ENCODE data around the gene TNPO1.
"Not testable (repeated sequence)": the region's sequence is repeated elsewhere in the genome, so short reads cannot be mapped to it uniquely, and the experiment has no call there.

The TNPO1 gene

GRCh38 chr5:72921886-72922285 lies 105.4 kb downstream of the TNPO1 start:
- Histone ChIP-seq H3K27me3 (ENCODE audit: control insufficient read depth, insufficient read depth, low read length) (no peaks in the 10 kb centered on the region), H3K36me3 (ENCODE audit: control insufficient read depth, insufficient read depth, low read length) (no peaks in the 10 kb centered on the region), H3K4me3 (ENCODE audit: low read length) (no peak overlapping the region), H3K9ac (ENCODE audit: low read length) (no peak overlapping the region), H3K27ac (ENCODE audit: low read depth, low read length) (no peak overlapping the region), H3K4me1 (ENCODE audit: control insufficient read depth, insufficient read depth, low read length) (peaks cover 3% of the 10 kb centered on the region)

GRCh38 chr5:72922422-72922821 lies 106.0 kb downstream of the TNPO1 start:
- Histone ChIP-seq H3K27ac (ENCODE audit: low read depth, low read length) (no peak overlapping the region), H3K27me3 (ENCODE audit: control insufficient read depth, insufficient read depth, low read length) (no peaks in the 10 kb centered on the region), H3K36me3 (ENCODE audit: control insufficient read depth, insufficient read depth, low read length) (no peaks in the 10 kb centered on the region), H3K4me3 (ENCODE audit: low read length) (no peak overlapping the region), H3K9ac (ENCODE audit: low read length) (no peak overlapping the region), H3K4me1 (ENCODE audit: control insufficient read depth, insufficient read depth, low read length) (peaks cover 3% of the 10 kb centered on the region)

GRCh38 chr5:72925336-72926010 lies 109.0 kb downstream of the TNPO1 start:
- no peak overlapping the region for H3K4me3 ChIP-seq (ENCODE audit: low read length)
- H3K36me3 ChIP-seq (ENCODE audit: control insufficient read depth, insufficient read depth, low read length), result no peaks in the 10 kb centered on the region
- peaks cover 3% of the 10 kb centered on the region for H3K4me1 ChIP-seq (ENCODE audit: control insufficient read depth, insufficient read depth, low read length)
- H3K9ac ChIP-seq (ENCODE audit: low read length), result no peak overlapping the region
- H3K27me3 ChIP-seq (ENCODE audit: control insufficient read depth, insufficient read depth, low read length), result no peaks in the 10 kb centered on the region
- H3K27ac ChIP-seq (ENCODE audit: low read depth, low read length), result no peak overlapping the region

GRCh38 chr5:72932686-72933085 lies 116.2 kb downstream of the TNPO1 start:
- H3K4me3 ChIP-seq (ENCODE audit: low read length); H3K27me3 ChIP-seq (ENCODE audit: control insufficient read depth, insufficient read depth, low read length): not testable (repeated sequence)

GRCh38 chr5:72934953-72935725 lies 118.7 kb downstream of the TNPO1 start:
- H3K9ac ChIP-seq (ENCODE audit: low read length); H3K27me3 ChIP-seq (ENCODE audit: control insufficient read depth, insufficient read depth, low read length); H3K27ac ChIP-seq (ENCODE audit: low read depth, low read length); H3K36me3 ChIP-seq (ENCODE audit: control insufficient read depth, insufficient read depth, low read length); H3K4me3 ChIP-seq (ENCODE audit: low read length): not testable (repeated sequence)
- peaks cover 20% of the 10 kb centered on the region for H3K4me1 ChIP-seq (ENCODE audit: control insufficient read depth, insufficient read depth, low read length)

More at GRCh38 chr5:72932686-72933085, 116.2 kb downstream of the TNPO1 start:
- peaks cover 13% of the 10 kb centered on the region for H3K4me1 ChIP-seq (ENCODE audit: control insufficient read depth, insufficient read depth, low read length)
- not testable (repeated sequence) for H3K9ac ChIP-seq (ENCODE audit: low read length); H3K27ac ChIP-seq (ENCODE audit: low read depth, low read length); H3K36me3 ChIP-seq (ENCODE audit: control insufficient read depth, insufficient read depth, low read length)

- Histone ChIP-seq H3K4me3 (ENCODE audit: low read length) (no peak overlapping the region), H3K9ac (ENCODE audit: low read length) (no peak overlapping the region), H3K27ac (ENCODE audit: low read depth, low read length) (peak overlapping the region; percentile 75), H3K36me3 (ENCODE audit: control insufficient read depth, insufficient read depth, low read length) (no peaks in the 10 kb centered on the region), H3K4me1 (ENCODE audit: control insufficient read depth, insufficient read depth, low read length) (peaks cover 20% of the 10 kb centered on the region), H3K27me3 (ENCODE audit: control insufficient read depth, insufficient read depth, low read length) (no peaks in the 10 kb centered on the region)
Measured at GRCh38 chr5:72936893-72937292, 120.4 kb downstream of the TNPO1 start.

GRCh38 chr5:72937517-72938061 lies 121.1 kb downstream of the TNPO1 start:
- Histone ChIP-seq H3K27me3 (ENCODE audit: control insufficient read depth, insufficient read depth, low read length) (no peaks in the 10 kb centered on the region), H3K4me1 (ENCODE audit: control insufficient read depth, insufficient read depth, low read length) (peaks cover 20% of the 10 kb centered on the region), H3K4me3 (ENCODE audit: low read length) (peak overlapping the region; percentile 3), H3K36me3 (ENCODE audit: control insufficient read depth, insufficient read depth, low read length) (no peaks in the 10 kb centered on the region), H3K9ac (ENCODE audit: low read length) (no peak overlapping the region), H3K27ac (ENCODE audit: low read depth, low read length) (peak overlapping the region; percentile 75)

GRCh38 chr5:72938206-72938605 lies 121.7 kb downstream of the TNPO1 start:
- H3K36me3 ChIP-seq (ENCODE audit: control insufficient read depth, insufficient read depth, low read length), result no peaks in the 10 kb centered on the region
- no peak overlapping the region for H3K9ac ChIP-seq (ENCODE audit: low read length)
- no peaks in the 10 kb centered on the region for H3K27me3 ChIP-seq (ENCODE audit: control insufficient read depth, insufficient read depth, low read length)
- H3K4me3 ChIP-seq (ENCODE audit: low read length), result no peak overlapping the region
- peak overlapping the region; percentile 75 for H3K27ac ChIP-seq (ENCODE audit: low read depth, low read length)
- peaks cover 20% of the 10 kb centered on the region for H3K4me1 ChIP-seq (ENCODE audit: control insufficient read depth, insufficient read depth, low read length)

- Histone ChIP-seq H3K4me1 (ENCODE audit: control insufficient read depth, insufficient read depth, low read length) (peaks cover 20% of the 10 kb centered on the region), H3K36me3 (ENCODE audit: control insufficient read depth, insufficient read depth, low read length) (no peaks in the 10 kb centered on the region), H3K27me3 (ENCODE audit: control insufficient read depth, insufficient read depth, low read length) (no peaks in the 10 kb centered on the region), H3K4me3 (ENCODE audit: low read length) (no peak overlapping the region), H3K27ac (ENCODE audit: low read depth, low read length) (no peak overlapping the region), H3K9ac (ENCODE audit: low read length) (no peak overlapping the region)
Measured at GRCh38 chr5:72940082-72940481, 123.6 kb downstream of the TNPO1 start.

- Histone ChIP-seq H3K4me1 (ENCODE audit: control insufficient read depth, insufficient read depth, low read length) (peaks cover 2% of the 10 kb centered on the region), H3K36me3 (ENCODE audit: control insufficient read depth, insufficient read depth, low read length) (no peaks in the 10 kb centered on the region), H3K4me3 (ENCODE audit: low read length) (no peak overlapping the region), H3K27ac (ENCODE audit: low read depth, low read length) (no peak overlapping the region), H3K9ac (ENCODE audit: low read length) (no peak overlapping the region), H3K27me3 (ENCODE audit: control insufficient read depth, insufficient read depth, low read length) (no peaks in the 10 kb centered on the region)
Measured at GRCh38 chr5:72943307-72943706, 126.8 kb downstream of the TNPO1 start.

- no peaks in the 10 kb centered on the region for H3K36me3 ChIP-seq (ENCODE audit: control insufficient read depth, insufficient read depth, low read length)
- H3K9ac ChIP-seq (ENCODE audit: low read length), result no peak overlapping the region
- H3K27me3 ChIP-seq (ENCODE audit: control insufficient read depth, insufficient read depth, low read length), result no peaks in the 10 kb centered on the region
- no peak overlapping the region for H3K27ac ChIP-seq (ENCODE audit: low read depth, low read length)
- H3K4me1 ChIP-seq (ENCODE audit: control insufficient read depth, insufficient read depth, low read length), result no peaks in the 10 kb centered on the region
- no peak overlapping the region for H3K4me3 ChIP-seq (ENCODE audit: low read length)
Measured at GRCh38 chr5:72947498-72947897, 131.0 kb downstream of the TNPO1 start.

- H3K27me3 ChIP-seq (ENCODE audit: control insufficient read depth, insufficient read depth, low read length), result no peaks in the 10 kb centered on the region
- H3K4me3 ChIP-seq (ENCODE audit: low read length), result no peak overlapping the region
- no peaks in the 10 kb centered on the region for H3K36me3 ChIP-seq (ENCODE audit: control insufficient read depth, insufficient read depth, low read length)
- H3K4me1 ChIP-seq (ENCODE audit: control insufficient read depth, insufficient read depth, low read length), result no peaks in the 10 kb centered on the region
- H3K27ac ChIP-seq (ENCODE audit: low read depth, low read length), result no peak overlapping the region
- no peak overlapping the region for H3K9ac ChIP-seq (ENCODE audit: low read length)
Measured at GRCh38 chr5:72949481-72949880, 133.0 kb downstream of the TNPO1 start.

Measured in rectal smooth muscle tissue (tissue), 1 donor.